ENCODE data around the gene CNTROB.

Gene CNTROB

DNA sequence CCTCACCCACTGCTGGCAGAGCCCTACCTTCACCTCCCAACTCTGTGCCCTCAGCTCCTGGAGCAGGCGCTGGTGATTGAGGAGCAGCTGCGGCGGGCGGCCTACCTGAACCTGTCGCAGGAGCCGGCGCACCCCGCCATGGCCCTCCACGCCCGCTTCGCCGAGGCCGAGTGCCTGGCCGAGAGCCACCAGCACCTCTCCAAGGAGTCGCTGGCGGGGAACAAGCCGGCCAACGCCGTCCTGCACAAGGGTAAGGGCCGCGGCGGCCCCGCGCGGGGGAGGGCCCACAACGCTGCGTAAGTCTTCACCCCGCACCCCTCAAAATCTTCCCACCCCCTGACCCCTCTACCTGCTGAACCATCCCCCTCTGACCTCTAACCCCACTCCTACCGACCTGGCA, 22.9 kb upstream of the CNTROB start:
- POLR2A ChIA-PET (ENCODE audit: low non-redundant PET) = no interaction called here
- H3K27ac ChIP-seq = no peak overlapping the region
- DNase-seq (ENCODE audit: low spot score) = no peak
- CTCF ChIA-PET = interaction anchor here (0.5 kb wide), 1 partner anchor 69 kb away, joined by 3 read pairs; no protein-coding TSS in a partner anchor
- no peak for TF ChIP-seq CTCF (conservative IDR thresholded peaks at IDR 0.05; ENCODE audit: low read depth)

GRCh38 chr17:7910281-7910680, 21.7 kb upstream of the CNTROB start:
- CTCF ChIA-PET = interaction anchor here (1.2 to 1.4 kb wide), 2 partner anchors 21 to 79 kb away, joined by 4 to 12 read pairs; partner anchors contain the start of gene CHD3
- H3K27ac ChIP-seq = peak overlapping the region; percentile 14
- no peak for TF ChIP-seq CTCF (conservative IDR thresholded peaks at IDR 0.05; ENCODE audit: low read depth)
- POLR2A ChIA-PET (ENCODE audit: low non-redundant PET) = no interaction called here
- no peak for DNase-seq (ENCODE audit: low spot score)

DNA sequence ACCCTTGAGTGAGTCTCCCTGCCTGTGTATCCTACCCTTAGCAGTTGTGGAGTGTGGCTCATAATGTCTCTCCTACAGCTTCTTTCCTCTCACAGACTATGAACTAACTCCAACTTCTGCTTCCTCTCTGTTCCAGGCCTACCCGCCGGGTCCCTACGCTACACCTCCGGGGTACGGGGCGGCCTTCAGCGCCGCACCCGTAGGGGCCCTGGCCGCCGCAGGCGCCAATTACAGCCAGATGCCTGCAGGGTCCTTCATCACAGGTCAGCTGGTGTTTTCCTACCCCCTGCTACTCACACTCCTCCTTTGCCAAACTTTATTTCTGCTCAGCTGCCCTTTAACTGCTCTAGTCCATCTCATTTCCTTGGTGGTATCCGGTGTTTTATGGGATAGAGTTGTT, 21.3 kb upstream of the CNTROB start:
- CTCF ChIA-PET = interaction anchor here (0.5 to 1.4 kb wide), 4 partner anchors 22 to 131 kb away, joined by 3 to 12 read pairs (median 4); partner anchors contain the start of gene CHD3
- POLR2A ChIA-PET (ENCODE audit: low non-redundant PET) = no interaction called here
- no peak for TF ChIP-seq CTCF (conservative IDR thresholded peaks at IDR 0.05; ENCODE audit: low read depth)
- H3K27ac ChIP-seq = peak overlapping the region; percentile 14
- DNase-seq (ENCODE audit: low spot score) = no peak

DNA sequence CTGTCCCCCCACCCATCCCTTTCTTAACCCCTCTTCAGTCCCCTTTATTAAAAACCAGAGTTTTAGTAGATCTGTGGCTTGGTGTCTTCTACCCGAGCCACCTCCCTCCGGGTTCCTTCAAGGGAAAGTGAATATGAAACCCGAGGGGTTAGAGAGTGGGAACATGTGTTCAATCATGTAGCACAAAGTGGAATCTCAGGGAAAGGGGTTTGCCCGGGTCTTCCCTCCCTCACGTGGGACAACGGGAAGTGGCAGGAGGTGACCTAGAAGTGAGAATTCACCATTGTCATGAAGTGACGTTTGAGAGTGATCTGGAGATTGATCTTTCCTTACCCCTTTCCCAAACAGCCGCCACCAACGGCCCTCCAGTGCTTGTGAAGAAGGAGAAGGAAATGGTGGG, 20.9 kb upstream of the CNTROB start:
- TF ChIP-seq CTCF (conservative IDR thresholded peaks at IDR 0.05; ENCODE audit: low read depth) = no peak
- peak overlapping the region; percentile 28; the same call in 1 of the 2 replicates for H3K27ac ChIP-seq
- no peak for DNase-seq (ENCODE audit: low spot score)
- CTCF ChIA-PET = interaction anchor here (0.5 to 1.4 kb wide), 3 partner anchors 22 to 130 kb away, joined by 3 to 4 read pairs (median 4); partner anchors contain the start of gene CHD3
- POLR2A ChIA-PET (ENCODE audit: low non-redundant PET) = interaction anchor here (0.6 kb wide), 1 partner anchor 27 kb away, joined by 6 read pairs; no protein-coding TSS in a partner anchor

DNA sequence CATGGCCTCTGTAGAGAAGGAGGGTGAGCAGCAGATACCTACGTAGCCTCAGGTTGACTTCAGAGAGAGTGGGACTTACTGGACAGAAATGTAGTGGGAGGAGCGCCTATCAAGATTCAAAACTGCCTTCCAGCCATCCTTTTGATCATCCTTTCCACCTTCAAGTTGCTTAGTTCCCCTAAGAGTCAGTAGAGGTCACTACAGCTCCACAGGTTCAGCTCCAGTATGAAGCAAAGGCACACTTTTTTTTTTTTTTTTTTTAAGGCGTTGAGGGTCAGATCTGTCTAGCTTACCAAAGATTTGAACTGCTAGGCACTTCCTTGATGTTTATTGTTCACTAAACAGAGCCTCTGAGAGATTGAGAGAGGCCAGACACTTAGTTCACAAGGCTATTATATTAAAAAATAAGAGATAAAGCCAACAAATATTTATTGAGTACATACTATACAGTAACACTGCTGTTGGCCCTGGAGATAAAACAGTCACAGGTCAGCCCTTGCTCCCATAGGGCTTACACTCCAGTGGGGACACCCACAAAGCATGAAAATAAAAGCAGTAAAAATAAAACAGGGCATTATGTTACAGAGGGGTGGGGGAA, 19.0 kb upstream of the CNTROB start:
- ChIA-PET CTCF (interaction anchor here (0.6 to 2.5 kb wide), 10 partner anchors 14 to 478 kb away, joined by 3 to 31 read pairs (median 4); no protein-coding TSS in a partner anchor), POLR2A (ENCODE audit: low non-redundant PET) (interaction anchor here (0.6 to 0.8 kb wide), 3 partner anchors 16 to 76 kb away, joined by 4 to 5 read pairs (median 4); no protein-coding TSS in a partner anchor)
- peak; percentile 61 for DNase-seq (ENCODE audit: low spot score)
- H3K27ac ChIP-seq = no peak overlapping the region
- peak; percentile 79 for TF ChIP-seq CTCF (conservative IDR thresholded peaks at IDR 0.05; ENCODE audit: low read depth)

DNA sequence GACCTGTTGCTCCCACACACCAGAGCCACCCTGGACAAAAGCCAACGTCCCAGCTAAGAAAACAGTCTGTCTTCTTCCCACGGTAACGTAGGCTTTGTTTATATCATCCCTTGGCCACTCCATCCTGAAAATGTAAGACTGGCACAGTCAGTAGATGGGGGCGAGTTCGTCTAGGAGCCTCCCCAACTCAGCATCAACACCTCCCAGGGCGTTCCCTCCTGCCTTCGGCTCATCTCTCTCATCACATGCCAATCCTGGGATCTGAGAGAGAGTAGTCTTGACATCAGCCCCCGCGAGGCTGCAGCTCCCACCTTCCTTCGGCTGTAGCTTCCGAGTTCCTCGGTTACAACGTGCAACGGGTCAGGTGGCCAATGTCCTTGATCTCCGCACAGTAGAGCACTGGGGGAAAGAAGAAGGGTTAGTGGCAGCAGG, 16.8 kb upstream of the CNTROB start:
- ChIA-PET POLR2A (ENCODE audit: low non-redundant PET) (interaction anchor here (0.9 to 1.1 kb wide), 2 partner anchors 14 to 17 kb away, joined by 3 to 5 read pairs; partner anchors contain the start of genes CNTROB, KCNAB3 and TRAPPC1), CTCF (interaction anchor here (0.6 to 1.6 kb wide), 4 partner anchors 17 to 142 kb away, joined by 3 to 6 read pairs (median 5); partner anchors contain the start of gene CNTROB)
- no peak for TF ChIP-seq CTCF (conservative IDR thresholded peaks at IDR 0.05; ENCODE audit: low read depth)
- H3K27ac ChIP-seq = peak overlapping the region; percentile 96
- DNase-seq (ENCODE audit: low spot score) = peak; percentile 33
